Heart left ventricle (tissue), 16 donors: ENCODE results near the gene MAPKAPK2. TPM values are rescaled to one million over a fixed set of nuclear protein-coding genes. Genes with fewer than 3 reads are reported as not detected.

Experiments
- ATAC-seq, 4 donors: fragments of 200-7000 bp; cut with Tn5 transposase; one replicate each; pipeline ENCODE4 v1.9.1; 2020 to 2022; ENCODE audit warnings: moderate library complexity in 4 of 4, mild to moderate bottlenecking in 3 of 4, moderate number of reproducible peaks in 1 of 4
- DNase-seq, 5 donors: peaks; one replicate each; pipeline ENCODE4 v3.0.0-alpha.2; 2020
- H3K27ac ChIP-seq, 12 donors: fragments of 200-600 bp; sonication (generic) in 4 of 12; one replicate each; pipeline versions ENCODE4 v1.5.0 to v1.8.0; 2016 to 2022; ENCODE audit warnings: mild to moderate bottlenecking in 2 of 12
- H3K27me3 ChIP-seq, 9 donors: fragments of 200-600 bp; sonication (generic) in 2 of 9; one replicate each; pipeline versions ENCODE4 v1.5.1 to v1.8.0; 2016 to 2022; ENCODE audit warnings: mild to moderate bottlenecking in 3 of 9
- H3K36me3 ChIP-seq, 9 donors: fragments of 200-600 bp; sonication (generic) in 2 of 9; one replicate each; pipeline versions ENCODE4 v1.5.0 to v1.8.0; 2018 to 2022; ENCODE audit warnings: mild to moderate bottlenecking in 2 of 9
- H3K4me1 ChIP-seq, 12 donors: fragments of 200-600 bp; sonication (generic) in 4 of 12; one replicate each; pipeline versions ENCODE4 v1.5.0 to v1.8.0; 2016 to 2022; ENCODE audit warnings: mild to moderate bottlenecking in 3 of 12
- H3K4me3 ChIP-seq, 12 donors: fragments of 200-600 bp; sonication (generic) in 4 of 12; one replicate each; pipeline versions ENCODE4 v1.5.0 to v1.8.0; 2017 to 2022; ENCODE audit warnings: mild to moderate bottlenecking in 9 of 12, moderate library complexity in 4 of 12
- H3K9me3 ChIP-seq, 12 donors: fragments of 200-600 bp; sonication (generic) in 4 of 12; one replicate each; pipeline versions ENCODE4 v1.5.0 to v1.8.0; 2016 to 2022; ENCODE audit warnings: mild to moderate bottlenecking in 1 of 12
- POLR2A ChIP-seq, 2 donors: fragments of 450-650 bp; IDR thresholded peaks; one replicate each; pipeline ENCODE4 v1.6.1; 2017; ENCODE audit warnings: antibody characterized with exemption in 2 of 2, mild to moderate bottlenecking in 2 of 2, moderate library complexity in 2 of 2
- WGBS, 4 donors: extraction: QIAGEN DNeasy Blood & Tissue Kit in 2 of 4; methylation state at CpG; one replicate each; pipeline versions ENCODE4 v1.1.5 to v1.1.7; 2013 to 2018; 5-methylcytosine and 5-hydroxymethylcytosine counted together
- intact Hi-C, 10 donors: fragments of 100-400 bp; cut with DNase I; formaldehyde crosslinking; loops; one replicate each; pipeline versions ENCODE4 v1.11.1 to v1.14.2; 2022
- polyA plus RNA-seq, 2 donors: library from polyadenylated mRNA; stranded (reverse); fragments of 200-250 nt; gene quantifications; one replicate each; pipeline ENCODE4 v1.2.3, GENCODE V29; 2013
- total RNA-seq, 9 donors: library from RNA; depleted of rRNA in 2 of 9; stranded (reverse); fragments of >200 nt in 2 of 9; fragmentation: NEBNext Ultra II Directional in 3 of 9; extraction: Animal tissue kit (Norgen Biotek cat#: 25700) in 3 of 9; gene quantifications; one replicate each; pipeline versions ENCODE4 v1.1.0 to v1.2.4, GENCODE V29; 2016 to 2023
- TF ChIP-seq, protein P1 (sequence below), 12 donors: fragments of 200-600 bp; sonication (generic) in 4 of 12; IDR thresholded peaks; one replicate each; pipeline versions ENCODE4 v1.5.0 to v1.8.0; 2018 to 2022; ENCODE audit warnings: antibody characterized with exemption in 12 of 12, mild to moderate bottlenecking in 5 of 12
- donor health status: ischemic (EF 13 %, LVEDD 7.1; RV severe dilation, severe dysfunction).
- donor health status: healthy with polysubstance abuse.
- donor health status: DM: no; HTN: yes; CAD: no.
- donor health status: DM: no; HTN: no; CAD: no.
- donor health status: ischemic (EF 25% LVEDD 6.9; RV normal size, moderate dysfunction).
- donor health status: ischemic (EF 25% LVEDD 5.7; RV mildly dilated, moderate dysfunction).
- donor health status: healthy.
- donor health status: DM: yes; HTN: yes; CAD: no.
- donor health status: ischemic (EF 35%, LVEDD 5.7; RV mildly dilated, moderate dysfunction).
- donor health status: nonischemic (EF 11% LVEDD 7.7; RV severe dilation, severe dysfunction).
- donor health status: DM: yes; HTN: yes; CAD: no.
- donor health status: PGD.
- donor health status: ischemic (EF 29% LVEDD 5.4; RV normal size, mild dysfunction).
- donor health status: nonischemic (EF 23%, LVEDD 6.1; RV moderate dilation, normal function).

The MAPKAPK2 gene
- total and polyA plus RNA-seq, 11 donors: 126 to 327 (median 223) TPM

DNA sequence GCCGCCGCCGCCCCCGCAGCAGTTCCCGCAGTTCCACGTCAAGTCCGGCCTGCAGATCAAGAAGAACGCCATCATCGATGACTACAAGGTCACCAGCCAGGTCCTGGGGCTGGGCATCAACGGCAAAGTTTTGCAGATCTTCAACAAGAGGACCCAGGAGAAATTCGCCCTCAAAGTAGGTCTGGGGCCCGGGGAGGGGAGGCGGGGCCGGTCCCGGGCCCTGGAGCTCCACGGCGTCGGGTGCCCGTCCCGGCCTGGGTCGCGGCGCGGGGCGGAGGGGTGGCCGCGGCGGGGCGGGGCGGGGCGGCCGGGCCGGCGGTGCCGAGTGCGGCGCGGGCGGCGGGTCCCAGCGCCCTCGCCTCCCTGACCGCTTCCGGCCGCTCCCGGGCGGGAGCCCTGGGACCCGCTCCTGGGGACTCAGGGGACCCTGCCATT is 646 bp downstream of the MAPKAPK2 start:
- peak in 3 of 4 donors; percentile 14 to 21 (median 20) for ATAC-seq
- TF ChIP-seq POLR2A (IDR thresholded peaks at IDR 0.05): no peak
- TF ChIP-seq, protein P1, sequence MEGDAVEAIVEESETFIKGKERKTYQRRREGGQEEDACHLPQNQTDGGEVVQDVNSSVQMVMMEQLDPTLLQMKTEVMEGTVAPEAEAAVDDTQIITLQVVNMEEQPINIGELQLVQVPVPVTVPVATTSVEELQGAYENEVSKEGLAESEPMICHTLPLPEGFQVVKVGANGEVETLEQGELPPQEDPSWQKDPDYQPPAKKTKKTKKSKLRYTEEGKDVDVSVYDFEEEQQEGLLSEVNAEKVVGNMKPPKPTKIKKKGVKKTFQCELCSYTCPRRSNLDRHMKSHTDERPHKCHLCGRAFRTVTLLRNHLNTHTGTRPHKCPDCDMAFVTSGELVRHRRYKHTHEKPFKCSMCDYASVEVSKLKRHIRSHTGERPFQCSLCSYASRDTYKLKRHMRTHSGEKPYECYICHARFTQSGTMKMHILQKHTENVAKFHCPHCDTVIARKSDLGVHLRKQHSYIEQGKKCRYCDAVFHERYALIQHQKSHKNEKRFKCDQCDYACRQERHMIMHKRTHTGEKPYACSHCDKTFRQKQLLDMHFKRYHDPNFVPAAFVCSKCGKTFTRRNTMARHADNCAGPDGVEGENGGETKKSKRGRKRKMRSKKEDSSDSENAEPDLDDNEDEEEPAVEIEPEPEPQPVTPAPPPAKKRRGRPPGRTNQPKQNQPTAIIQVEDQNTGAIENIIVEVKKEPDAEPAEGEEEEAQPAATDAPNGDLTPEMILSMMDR (IDR thresholded peaks at IDR 0.05): no peak
- peak in 2 of 5 donors; percentile 55 to 76 for DNase-seq
- H3K27ac ChIP-seq: peak overlapping the region; percentile 90 to 99 (median 98)
- WGBS, 4 donors: 0 to 2% (median 1%) methylated on average over 13 to 48 of the region's 48 CpGs
- H3K9me3 ChIP-seq: no peaks in the 10 kb centered on the region
- H3K36me3 ChIP-seq: peaks cover 0 to 7% (median 0%) of the 10 kb centered on the region in 9 donors
- peak overlapping the region; percentile 42 to 97 (median 84) for H3K4me3 ChIP-seq
- intact Hi-C loops: loop anchor here in 8 of 10 donors (2.0 to 5.0 kb wide), 4 partner anchors 21 to 42 kb away; no protein-coding TSS in a partner anchor
- H3K4me1 ChIP-seq: peaks cover 8 to 60% (median 43%) of the 10 kb centered on the region in 12 donors
- no peaks in the 10 kb centered on the region for H3K27me3 ChIP-seq

DNA sequence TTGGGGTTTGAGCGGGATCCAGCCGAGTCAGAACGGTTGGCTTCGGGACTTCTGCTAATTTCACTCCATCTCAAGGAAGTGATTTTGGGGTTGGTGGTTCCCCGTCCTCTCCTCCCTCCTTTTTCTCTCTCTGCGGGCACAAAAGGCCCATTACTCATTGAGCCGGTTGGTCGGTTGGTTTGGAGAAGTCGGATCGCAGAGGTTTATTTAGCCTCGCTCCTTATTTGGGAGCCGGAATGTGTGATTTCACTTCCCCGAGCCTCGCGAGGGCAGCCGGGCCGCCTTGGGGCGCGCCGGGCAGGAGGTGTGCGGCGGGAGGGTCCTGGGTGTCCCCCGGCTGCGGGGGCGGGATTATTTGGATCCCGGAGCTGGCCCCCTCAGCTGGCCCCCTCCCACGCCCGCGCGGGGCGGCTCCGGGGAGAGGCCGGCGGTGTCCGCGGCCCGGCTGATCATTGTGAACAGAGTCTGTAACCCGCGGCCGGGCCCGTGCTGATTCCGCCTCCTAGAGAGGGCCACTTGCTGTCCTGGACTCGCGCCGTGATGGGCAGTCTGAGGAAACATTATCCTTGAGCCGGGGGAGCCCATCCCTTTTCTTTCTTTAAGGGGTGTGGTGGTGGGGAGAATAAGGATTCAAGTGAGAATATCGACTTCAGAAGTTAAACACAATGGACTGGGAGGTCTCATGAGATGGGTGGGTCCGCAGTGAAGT is 1.2 kb downstream of the MAPKAPK2 start:
- 0 to 1% (median 0%) methylated on average over 20 to 48 of the region's 48 CpGs for WGBS, 4 donors
- TF ChIP-seq, protein P1 (IDR thresholded peaks at IDR 0.05): no peak
- TF ChIP-seq POLR2A (IDR thresholded peaks at IDR 0.05): peak; percentile 44 to 82
- Histone ChIP-seq H3K4me3 (peak overlapping the region; percentile 42 to 97 (median 84)), H3K36me3 (peaks cover 0 to 7% (median 0%) of the 10 kb centered on the region in 9 donors), H3K27me3 (no peaks in the 10 kb centered on the region), H3K27ac (peak overlapping the region; percentile 90 to 99 (median 98)), H3K4me1 (peaks cover 8 to 62% (median 48%) of the 10 kb centered on the region in 12 donors), H3K9me3 (no peaks in the 10 kb centered on the region)
- peak; percentile 27 to 62 (median 54) for ATAC-seq
- intact Hi-C loops: loop anchor here in 8 of 10 donors (2.0 to 5.0 kb wide), 6 partner anchors 19 to 41 kb away; no protein-coding TSS in a partner anchor
- peak; percentile 70 to 84 (median 76) for DNase-seq

DNA sequence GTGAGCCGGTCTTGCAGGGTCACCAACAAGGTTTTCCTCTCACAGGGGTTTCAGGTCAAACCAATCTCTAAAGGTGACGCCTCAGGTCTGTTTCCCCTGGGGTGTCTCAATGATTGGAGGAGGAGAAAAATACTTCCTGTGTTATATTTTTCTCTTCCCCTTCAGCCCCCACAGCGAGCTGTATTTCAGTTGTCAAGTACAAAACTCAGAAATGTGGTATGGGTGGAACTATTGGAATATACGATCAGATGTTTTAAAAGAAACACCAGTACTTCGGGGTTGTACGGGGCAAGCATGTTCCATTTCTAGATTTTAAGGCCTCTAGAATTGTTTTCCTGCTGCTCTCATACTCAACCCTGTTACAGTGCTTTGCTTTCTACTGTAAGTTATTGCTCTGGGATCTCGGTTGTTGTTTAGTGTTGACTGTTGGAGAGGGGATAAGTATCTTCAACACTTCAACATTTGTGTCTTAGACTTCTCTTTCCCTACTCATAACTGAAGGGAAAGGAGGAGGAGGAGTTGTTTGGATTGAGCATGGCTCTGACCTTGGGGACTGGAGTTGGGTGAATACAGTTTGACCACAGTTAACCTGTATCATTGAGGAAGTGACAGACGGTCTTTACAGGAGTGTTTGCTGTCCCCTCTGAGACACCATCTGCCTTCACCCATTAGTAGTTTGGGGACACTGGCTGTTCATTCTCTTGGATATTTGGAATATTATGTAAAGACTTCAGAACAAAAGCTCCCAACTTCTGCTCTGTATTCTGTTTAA is 2.0 kb downstream of the MAPKAPK2 start:
- Histone ChIP-seq H3K27me3 (no peaks in the 10 kb centered on the region), H3K36me3 (peaks cover 0 to 7% (median 0%) of the 10 kb centered on the region in 9 donors), H3K27ac (peak overlapping the region; percentile 90 to 99 (median 98)), H3K4me3 (peak overlapping the region; percentile 42 to 97 (median 84)), H3K9me3 (no peaks in the 10 kb centered on the region), H3K4me1 (peaks cover 8 to 69% (median 55%) of the 10 kb centered on the region in 12 donors)
- ATAC-seq (peak in 2 of 4 donors; percentile 0 to 19), DNase-seq (no peak)
- 2 to 7% (median 3%) methylated on average over 8 of the region's 8 CpGs for WGBS, 4 donors
- TF ChIP-seq POLR2A (IDR thresholded peaks at IDR 0.05): no peak
- TF ChIP-seq, protein P1 (IDR thresholded peaks at IDR 0.05): no peak
- intact Hi-C loops: loop anchor here in 6 of 10 donors (2.0 to 5.0 kb wide), 4 partner anchors 18 to 41 kb away; no protein-coding TSS in a partner anchor
